GM18508 (cell line): ENCODE results near the gene SLIRP.
"Not testable (repeated sequence)": the region's sequence is repeated elsewhere in the genome, so short reads cannot be mapped to it uniquely, and the experiment has no call there.

Experiments used
- ATAC-seq: cut with Tn5 transposase; IDR thresholded peaks from one replicate; pipeline ENCODE4 v1.9.1; 2021; ENCODE audit warnings: moderate number of reproducible peaks; ENCODE audit not compliant: insufficient read depth, unreplicated experiment

Gene SLIRP

GRCh38 chr14:77707724-77708408 is at the start of gene SLIRP, which contains the start of gene ALKBH1:
Gene SLIRP (plus strand): TSS chr14:77708103. CDS start chr14:77708112, 9 bp downstream.
Gene ALKBH1 (minus strand): TSS chr14:77708023. CDS start chr14:77708004, 19 bp downstream.
- ATAC-seq = peak; percentile 76

GRCh38 chr14:77659831-77660230 is 48.1 kb upstream of the SLIRP start:
- ATAC-seq = no peak

DNA sequence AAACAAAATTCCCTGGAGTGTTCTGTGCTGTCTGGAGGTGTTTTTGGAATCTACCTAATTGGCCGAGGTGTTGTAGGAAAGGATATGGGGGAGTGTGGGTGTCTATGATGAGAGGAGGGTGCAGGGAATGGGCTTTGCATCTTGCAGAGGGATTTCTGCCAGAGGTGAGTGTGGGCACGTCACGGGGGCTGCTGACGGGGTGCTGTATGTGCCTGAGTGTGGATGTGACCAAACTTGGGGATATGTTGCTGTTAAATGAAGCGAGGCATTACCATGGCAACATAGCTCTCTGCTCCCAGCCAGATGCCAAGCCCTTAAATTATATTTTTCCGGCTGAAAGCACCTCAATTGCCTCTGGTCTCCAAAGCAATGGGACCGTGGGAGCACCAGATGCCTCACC is 47.1 kb upstream of the SLIRP start:
- ATAC-seq = no peak

DNA sequence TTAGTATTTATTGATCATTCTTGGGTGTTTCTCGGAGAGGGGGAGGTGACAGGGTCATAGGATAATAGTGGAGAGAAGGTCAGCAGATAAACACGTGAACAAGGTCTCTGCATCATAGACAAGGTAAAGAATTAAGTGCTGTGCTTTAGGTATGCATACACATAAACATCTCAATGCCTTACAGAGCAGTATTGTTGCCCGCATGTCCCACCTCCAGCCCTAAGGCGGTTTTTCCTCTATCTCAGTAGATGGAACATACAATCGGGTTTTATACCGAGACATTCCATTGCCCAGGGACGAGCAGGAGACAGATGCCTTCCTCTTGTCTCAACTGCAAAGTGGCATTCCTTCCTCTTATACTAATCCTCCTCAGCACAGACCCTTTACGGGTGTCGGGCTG is 46.3 kb upstream of the SLIRP start:
- not testable (repeated sequence) for ATAC-seq

GRCh38 chr14:77663293-77663692 is 44.6 kb upstream of the SLIRP start:
- no peak for ATAC-seq

DNA sequence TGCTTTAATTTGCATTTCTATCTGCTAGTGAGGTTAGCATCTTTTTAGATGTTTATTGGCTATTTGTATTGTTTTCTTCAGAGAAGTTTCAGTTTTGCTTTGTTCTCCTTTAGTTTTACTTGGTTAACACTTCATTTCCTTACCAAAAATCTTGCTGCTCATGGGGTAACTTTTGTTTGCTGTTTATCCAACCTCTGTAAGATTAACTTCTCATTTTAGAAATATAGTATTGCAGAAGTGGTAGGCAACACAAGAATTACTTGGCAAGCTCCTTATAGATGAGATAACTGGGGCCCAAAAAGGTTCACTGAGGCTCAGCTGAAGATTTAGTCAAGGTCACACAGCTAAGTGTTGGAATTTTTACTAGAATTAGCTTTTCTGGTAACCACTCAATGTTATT is 40.6 kb upstream of the SLIRP start:
- ATAC-seq = no peak

DNA sequence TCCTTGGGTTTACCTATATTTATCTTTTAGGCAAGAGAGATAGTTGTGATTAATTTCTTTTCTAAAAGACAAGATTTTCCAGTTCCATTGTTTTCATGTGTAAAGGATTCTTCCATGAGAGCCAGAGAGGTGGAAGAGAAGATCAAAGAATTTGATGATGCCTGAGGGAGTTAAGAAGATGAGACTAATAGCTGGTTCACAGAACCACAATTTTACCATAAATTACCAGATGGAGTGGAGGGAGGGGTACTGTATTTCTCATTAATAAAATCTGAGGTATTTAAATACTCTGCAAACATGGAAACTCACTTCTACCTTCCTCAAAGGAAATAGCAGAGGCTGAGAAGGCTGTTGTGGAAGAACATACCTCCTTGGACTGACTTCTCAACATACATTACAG is 34.7 kb upstream of the SLIRP start:
- no peak for ATAC-seq

- no peak for ATAC-seq
Observed at GRCh38 chr14:77674931-77675330, 33.0 kb upstream of the SLIRP start.

- no peak for ATAC-seq
Observed at GRCh38 chr14:77681196-77682157, 26.4 kb upstream of the SLIRP start.

DNA sequence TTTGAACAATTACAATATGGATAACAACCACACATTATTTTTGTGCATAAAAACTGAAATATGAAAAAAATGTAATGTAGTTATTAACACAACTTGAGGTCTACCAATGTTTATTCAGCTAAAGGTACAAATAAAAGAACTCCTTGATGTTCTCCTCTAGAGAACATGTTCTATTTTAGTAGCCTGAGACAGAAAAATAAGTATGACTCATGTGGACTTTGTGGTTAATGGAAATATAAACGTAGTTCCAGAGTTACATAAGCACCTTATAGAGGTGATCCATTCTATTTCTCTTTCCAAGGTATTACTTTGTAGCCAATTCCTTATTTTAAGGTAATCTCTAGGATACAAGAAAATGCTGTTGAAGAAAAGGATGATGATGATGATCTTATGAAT is 25.7 kb upstream of the SLIRP start:
- ATAC-seq = no peak

DNA sequence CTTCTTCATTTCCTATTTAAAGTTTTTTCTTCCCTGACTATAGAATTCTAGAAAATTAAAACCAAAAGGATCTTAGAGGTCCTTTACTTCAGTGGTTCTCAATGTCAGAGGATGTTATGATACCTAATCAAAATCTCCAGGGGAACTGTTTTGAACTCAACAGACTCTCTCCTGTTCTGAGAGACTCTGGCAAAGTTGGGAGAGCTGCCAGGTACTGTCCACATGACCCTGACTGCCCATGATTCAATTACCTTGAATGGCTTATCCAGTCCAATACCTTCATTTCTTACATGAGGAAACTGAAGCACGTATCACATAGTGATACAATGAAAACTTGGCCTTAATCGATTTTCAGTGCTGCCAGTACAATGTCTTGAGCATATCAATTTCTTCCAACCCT is 16.6 kb upstream of the SLIRP start:
- ATAC-seq = no peak

DNA sequence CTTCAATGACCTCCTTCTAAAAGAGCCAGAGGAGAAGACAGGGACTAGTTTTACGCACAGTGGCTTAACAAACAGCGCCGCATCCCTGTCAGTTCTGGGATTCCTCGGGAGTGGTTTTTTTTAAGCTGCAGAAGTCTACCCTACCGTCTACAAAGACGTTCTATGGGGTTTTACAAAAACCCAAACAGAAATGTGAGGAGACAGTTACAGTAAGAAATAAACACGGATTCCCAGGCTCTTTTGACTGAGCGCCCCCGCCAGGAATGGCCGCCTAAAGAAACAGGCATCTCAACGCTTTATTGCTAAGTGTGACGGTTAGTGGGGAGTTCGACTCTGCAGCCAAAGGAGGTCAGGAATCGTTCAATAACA is 564 bp upstream of the SLIRP start:
- no peak for ATAC-seq

DNA sequence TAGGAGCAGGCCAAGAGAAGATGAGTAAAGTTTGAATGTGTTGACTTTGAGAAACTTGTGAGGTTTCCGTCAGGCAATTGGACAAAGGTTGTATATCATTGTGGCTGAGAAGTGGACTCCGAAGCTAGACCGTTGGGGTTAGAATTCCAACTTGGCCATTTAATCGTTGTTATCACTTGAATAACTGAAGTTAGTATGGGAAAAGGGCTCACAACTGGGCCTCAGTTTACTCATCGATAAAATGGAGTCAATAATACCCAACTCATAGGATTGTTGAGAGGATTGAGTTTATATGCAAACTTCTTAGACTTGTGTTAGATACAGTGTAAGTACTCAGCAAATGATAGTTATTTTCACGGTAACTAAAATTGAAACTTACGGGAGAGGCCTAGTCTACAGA is 846 bp downstream of the SLIRP start:
- ATAC-seq = no peak

- ATAC-seq = no peak
Observed at GRCh38 chr14:77709412-77709811, 1.5 kb downstream of the SLIRP start.

DNA sequence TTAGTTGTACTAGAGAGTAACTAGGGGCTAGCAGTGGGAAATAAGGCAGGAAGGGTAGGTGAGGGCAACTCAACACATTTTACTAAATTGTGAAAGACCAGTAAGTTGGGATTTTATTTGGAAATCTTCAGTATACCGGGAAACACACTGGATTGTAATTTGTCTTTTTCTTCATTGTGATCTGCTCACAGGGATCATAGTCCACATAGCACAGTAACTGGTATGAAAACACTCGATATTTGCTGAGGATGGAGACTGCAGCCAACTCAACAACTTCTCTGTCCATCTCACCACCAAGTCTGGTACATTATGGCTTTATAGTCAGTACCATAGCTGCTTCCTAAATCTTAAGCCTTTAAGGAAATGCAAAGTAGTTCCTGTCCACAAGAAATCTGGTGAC is 2.5 kb downstream of the SLIRP start:
- ATAC-seq = no peak

GRCh38 chr14:77714926-77715325 is 7.0 kb downstream of the SLIRP start:
- ATAC-seq = no peak

- ATAC-seq = no peak
Observed at GRCh38 chr14:77717608-77718305, 9.9 kb downstream of the SLIRP start.

- no peak for ATAC-seq
Observed at GRCh38 chr14:77721437-77721836, 13.5 kb downstream of the SLIRP start.

DNA sequence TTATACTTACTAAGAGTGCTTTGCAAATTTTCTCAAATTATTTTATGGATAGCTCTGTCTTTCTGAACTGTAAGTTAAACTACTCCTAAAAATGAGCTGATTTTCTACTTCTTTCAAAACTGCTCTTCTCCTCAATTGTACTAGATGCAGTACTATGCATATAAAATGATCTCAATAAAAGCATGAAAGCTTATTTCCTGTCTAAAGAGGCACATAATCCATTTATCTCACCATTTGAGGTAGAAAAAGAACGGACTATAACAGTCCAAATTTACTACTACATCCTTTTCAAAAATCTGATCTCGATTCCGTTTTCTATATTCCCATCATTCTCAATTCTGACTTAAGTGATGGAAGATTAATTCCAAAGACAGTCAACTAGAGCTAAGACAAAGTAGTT is 14.4 kb downstream of the SLIRP start:
- no peak for ATAC-seq

DNA sequence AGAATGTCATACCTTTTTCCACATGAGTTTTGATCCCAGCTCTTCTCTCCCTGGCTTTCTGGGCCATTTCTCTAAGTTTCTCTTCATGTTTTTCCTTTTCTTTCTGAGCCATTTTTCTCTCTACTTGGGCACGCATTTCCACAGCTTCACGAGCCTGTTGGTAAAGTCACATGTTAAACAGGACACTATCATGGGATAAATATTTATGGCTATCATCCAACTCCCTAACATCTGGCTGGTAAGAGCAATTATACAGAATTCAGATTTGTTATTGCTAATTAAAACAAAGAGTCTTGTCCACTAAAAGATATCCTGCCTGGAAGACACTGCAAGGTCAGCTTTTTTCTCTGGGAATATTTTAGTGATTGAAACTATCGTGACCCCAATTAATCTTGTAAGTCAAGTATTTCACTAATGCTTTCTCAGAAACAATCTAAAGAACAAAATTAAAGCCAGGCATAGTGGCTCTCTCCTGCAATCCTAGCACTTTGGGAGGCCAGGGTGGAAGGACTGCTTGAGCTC is 23.1 kb downstream of the SLIRP start:
- no peak for ATAC-seq
